Measurements from ENCODE around the gene KMT5B.

DNA sequence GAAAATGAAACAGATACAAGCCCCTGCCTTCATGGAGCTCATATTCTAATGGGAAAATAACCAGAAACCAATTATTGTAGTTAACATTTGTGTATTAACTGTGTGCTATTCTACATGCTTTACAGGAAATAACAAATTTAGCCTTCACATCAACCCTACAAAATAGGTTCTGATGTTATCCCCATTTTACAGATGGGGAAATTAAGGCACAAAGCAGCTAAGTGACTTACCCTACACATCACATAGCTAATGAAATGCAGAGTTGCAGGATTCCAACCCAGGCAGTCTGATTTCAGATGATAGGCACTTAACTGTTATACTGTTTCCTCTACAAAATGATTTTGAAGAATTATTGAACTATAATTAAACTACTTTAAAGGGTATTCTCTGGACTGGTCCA, 43.7 kb downstream of the KMT5B start:
- no peak for TF ChIP-seq EP300 (IDR thresholded peaks at IDR 0.05)
- TF ChIP-seq, protein P1, sequence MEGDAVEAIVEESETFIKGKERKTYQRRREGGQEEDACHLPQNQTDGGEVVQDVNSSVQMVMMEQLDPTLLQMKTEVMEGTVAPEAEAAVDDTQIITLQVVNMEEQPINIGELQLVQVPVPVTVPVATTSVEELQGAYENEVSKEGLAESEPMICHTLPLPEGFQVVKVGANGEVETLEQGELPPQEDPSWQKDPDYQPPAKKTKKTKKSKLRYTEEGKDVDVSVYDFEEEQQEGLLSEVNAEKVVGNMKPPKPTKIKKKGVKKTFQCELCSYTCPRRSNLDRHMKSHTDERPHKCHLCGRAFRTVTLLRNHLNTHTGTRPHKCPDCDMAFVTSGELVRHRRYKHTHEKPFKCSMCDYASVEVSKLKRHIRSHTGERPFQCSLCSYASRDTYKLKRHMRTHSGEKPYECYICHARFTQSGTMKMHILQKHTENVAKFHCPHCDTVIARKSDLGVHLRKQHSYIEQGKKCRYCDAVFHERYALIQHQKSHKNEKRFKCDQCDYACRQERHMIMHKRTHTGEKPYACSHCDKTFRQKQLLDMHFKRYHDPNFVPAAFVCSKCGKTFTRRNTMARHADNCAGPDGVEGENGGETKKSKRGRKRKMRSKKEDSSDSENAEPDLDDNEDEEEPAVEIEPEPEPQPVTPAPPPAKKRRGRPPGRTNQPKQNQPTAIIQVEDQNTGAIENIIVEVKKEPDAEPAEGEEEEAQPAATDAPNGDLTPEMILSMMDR (IDR thresholded peaks at IDR 0.05): no peak
- TF ChIP-seq, protein P2, sequence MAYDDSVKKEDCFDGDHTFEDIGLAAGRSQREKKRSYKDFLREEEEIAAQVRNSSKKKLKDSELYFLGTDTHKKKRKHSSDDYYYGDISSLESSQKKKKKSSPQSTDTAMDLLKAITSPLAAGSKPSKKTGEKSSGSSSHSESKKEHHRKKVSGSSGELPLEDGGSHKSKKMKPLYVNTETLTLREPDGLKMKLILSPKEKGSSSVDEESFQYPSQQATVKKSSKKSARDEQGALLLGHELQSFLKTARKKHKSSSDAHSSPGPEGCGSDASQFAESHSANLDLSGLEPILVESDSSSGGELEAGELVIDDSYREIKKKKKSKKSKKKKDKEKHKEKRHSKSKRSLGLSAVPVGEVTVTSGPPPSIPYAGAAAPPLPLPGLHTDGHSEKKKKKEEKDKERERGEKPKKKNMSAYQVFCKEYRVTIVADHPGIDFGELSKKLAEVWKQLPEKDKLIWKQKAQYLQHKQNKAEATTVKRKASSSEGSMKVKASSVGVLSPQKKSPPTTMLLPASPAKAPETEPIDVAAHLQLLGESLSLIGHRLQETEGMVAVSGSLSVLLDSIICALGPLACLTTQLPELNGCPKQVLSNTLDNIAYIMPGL (CRISPR knock-in tag; IDR thresholded peaks at IDR 0.05; ENCODE audit: borderline replicate concordance): no peak
- no peak for TF ChIP-seq POLR2A (IDR thresholded peaks at IDR 0.05; ENCODE audit: low read length)
- no peak for TF ChIP-seq CHD2 (IDR thresholded peaks at IDR 0.05; ENCODE audit: low read length, partially characterized antibody)
- no peak for TF ChIP-seq CHD4 (IDR thresholded peaks at IDR 0.05; ENCODE audit: borderline replicate concordance)
- no peak for TF ChIP-seq BHLHE40 (IDR thresholded peaks at IDR 0.05; ENCODE audit: low read depth, low read length)
- TF ChIP-seq RFX5 (IDR thresholded peaks at IDR 0.05): no peak
- no peak for TF ChIP-seq FOSL2 (IDR thresholded peaks at IDR 0.05)
- TF ChIP-seq FOSL2 (CRISPR knock-in tag; IDR thresholded peaks at IDR 0.05): no peak
- TF ChIP-seq RNF2 (IDR thresholded peaks at IDR 0.05; ENCODE audit: borderline replicate concordance, low read depth): no peak
- TF ChIP-seq, protein P3, sequence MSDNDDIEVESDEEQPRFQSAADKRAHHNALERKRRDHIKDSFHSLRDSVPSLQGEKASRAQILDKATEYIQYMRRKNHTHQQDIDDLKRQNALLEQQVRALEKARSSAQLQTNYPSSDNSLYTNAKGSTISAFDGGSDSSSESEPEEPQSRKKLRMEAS (IDR thresholded peaks at IDR 0.05): no peak
